ENCODE measurements around the gene BCL3. TPM values are rescaled to one million over a fixed set of nuclear protein-coding genes. Genes with fewer than 3 reads are reported as not detected.
"Not testable (repeated sequence)": the region's sequence is repeated elsewhere in the genome, so short reads cannot be mapped to it uniquely, and the experiment has no call there.

The BCL3 gene
- total and polyA plus RNA-seq, 2 donors, result 2.9 to 62.9 TPM

GRCh38 chr19:44718441-44719261 lies 29.9 kb upstream of the BCL3 start:
- no peak for DNase-seq (ENCODE audit: low read depth in 6 of 9, low spot score in 9 of 9)
- WGBS, result 78% methylated on average over 11 of the region's 11 CpGs
- Histone ChIP-seq H3K27ac (ENCODE audit: low read depth in 1 of 2, low read length in 1 of 2) (peak overlapping the region in 1 of 2 donors; percentile 25), H3K4me1 (ENCODE audit: control insufficient read depth in 2 of 2, insufficient read depth in 2 of 2, low read length in 2 of 2) (peaks cover 0 to 17% of the 10 kb centered on the region in 2 donors), H3K4me3 (ENCODE audit: low read length in 2 of 2) (no peak overlapping the region), H3K36me3 (ENCODE audit: control insufficient read depth in 2 of 2, insufficient read depth in 2 of 2, low read length in 1 of 2) (no peaks in the 10 kb centered on the region), H3K27me3 (ENCODE audit: control insufficient read depth in 2 of 2, insufficient read depth in 1 of 2, low read length in 1 of 2) (no peaks in the 10 kb centered on the region), H3K9me3 (ENCODE audit: control insufficient read depth in 2 of 2, insufficient read depth in 1 of 2, low read length in 1 of 2) (peaks cover 0 to 13% of the 10 kb centered on the region in 2 donors)

GRCh38 chr19:44719262-44719701 lies 29.2 kb upstream of the BCL3 start:
- H3K9me3 ChIP-seq (ENCODE audit: control insufficient read depth in 2 of 2, insufficient read depth in 1 of 2, low read length in 1 of 2), result peaks cover 0 to 13% of the 10 kb centered on the region in 2 donors
- peaks cover 0 to 23% of the 10 kb centered on the region in 2 donors for H3K4me1 ChIP-seq (ENCODE audit: control insufficient read depth in 2 of 2, insufficient read depth in 2 of 2, low read length in 2 of 2)
- H3K27me3 ChIP-seq (ENCODE audit: control insufficient read depth in 2 of 2, insufficient read depth in 1 of 2, low read length in 1 of 2), result no peaks in the 10 kb centered on the region
- no peak overlapping the region for H3K27ac ChIP-seq (ENCODE audit: low read depth in 1 of 2, low read length in 1 of 2)
- DNase-seq (ENCODE audit: low read depth in 6 of 9, low spot score in 9 of 9), result no peak
- no peaks in the 10 kb centered on the region for H3K36me3 ChIP-seq (ENCODE audit: control insufficient read depth in 2 of 2, insufficient read depth in 2 of 2, low read length in 1 of 2)
- H3K4me3 ChIP-seq (ENCODE audit: low read length in 2 of 2), result no peak overlapping the region
- 93% methylated on average over 8 of the region's 8 CpGs for WGBS

- H3K4me1 ChIP-seq (ENCODE audit: control insufficient read depth in 2 of 2, insufficient read depth in 2 of 2, low read length in 2 of 2), result peaks cover 0 to 23% of the 10 kb centered on the region in 2 donors
- DNase-seq (ENCODE audit: low read depth in 6 of 9, low spot score in 9 of 9); H3K27me3 ChIP-seq (ENCODE audit: control insufficient read depth in 2 of 2, insufficient read depth in 1 of 2, low read length in 1 of 2); H3K27ac ChIP-seq (ENCODE audit: low read depth in 1 of 2, low read length in 1 of 2); H3K4me3 ChIP-seq (ENCODE audit: low read length in 2 of 2); H3K9me3 ChIP-seq (ENCODE audit: control insufficient read depth in 2 of 2, insufficient read depth in 1 of 2, low read length in 1 of 2); H3K36me3 ChIP-seq (ENCODE audit: control insufficient read depth in 2 of 2, insufficient read depth in 2 of 2, low read length in 1 of 2): not testable (repeated sequence)
- 98% methylated on average over 9 of the region's 9 CpGs for WGBS
These were observed 28.1 kb upstream of the BCL3 start for GRCh38 chr19:44720396-44720795.

- H3K36me3 ChIP-seq (ENCODE audit: control insufficient read depth in 2 of 2, insufficient read depth in 2 of 2, low read length in 1 of 2), result no peaks in the 10 kb centered on the region
These were observed 27.6 kb upstream of the BCL3 start for GRCh38 chr19:44720945-44721344.

GRCh38 chr19:44721369-44721768 lies 27.1 kb upstream of the BCL3 start:
- not testable (repeated sequence) for H3K36me3 ChIP-seq (ENCODE audit: control insufficient read depth in 2 of 2, insufficient read depth in 2 of 2, low read length in 1 of 2); H3K27ac ChIP-seq (ENCODE audit: low read depth in 1 of 2, low read length in 1 of 2); H3K4me3 ChIP-seq (ENCODE audit: low read length in 2 of 2); H3K9me3 ChIP-seq (ENCODE audit: control insufficient read depth in 2 of 2, insufficient read depth in 1 of 2, low read length in 1 of 2); DNase-seq (ENCODE audit: low read depth in 6 of 9, low spot score in 9 of 9); H3K27me3 ChIP-seq (ENCODE audit: control insufficient read depth in 2 of 2, insufficient read depth in 1 of 2, low read length in 1 of 2)
- peaks cover 0 to 23% of the 10 kb centered on the region in 2 donors for H3K4me1 ChIP-seq (ENCODE audit: control insufficient read depth in 2 of 2, insufficient read depth in 2 of 2, low read length in 2 of 2)
- 89% methylated on average over 5 of the region's 5 CpGs for WGBS

More at GRCh38 chr19:44720945-44721344, 27.6 kb upstream of the BCL3 start:
- 94% methylated on average over 6 of the region's 6 CpGs for WGBS
- no peak for DNase-seq (ENCODE audit: low read depth in 6 of 9, low spot score in 9 of 9)
- Histone ChIP-seq H3K9me3 (ENCODE audit: control insufficient read depth in 2 of 2, insufficient read depth in 1 of 2, low read length in 1 of 2) (peaks cover 0 to under 1% of the 10 kb centered on the region in 2 donors), H3K27ac (ENCODE audit: low read depth in 1 of 2, low read length in 1 of 2) (no peak overlapping the region), H3K4me3 (ENCODE audit: low read length in 2 of 2) (no peak overlapping the region), H3K4me1 (ENCODE audit: control insufficient read depth in 2 of 2, insufficient read depth in 2 of 2, low read length in 2 of 2) (peaks cover 0 to 23% of the 10 kb centered on the region in 2 donors), H3K27me3 (ENCODE audit: control insufficient read depth in 2 of 2, insufficient read depth in 1 of 2, low read length in 1 of 2) (peaks cover 0 to 6% of the 10 kb centered on the region in 2 donors)

GRCh38 chr19:44722131-44723121 lies 26.1 kb upstream of the BCL3 start:
- H3K9me3 ChIP-seq (ENCODE audit: control insufficient read depth in 2 of 2, insufficient read depth in 1 of 2, low read length in 1 of 2), result no peaks in the 10 kb centered on the region
- H3K27me3 ChIP-seq (ENCODE audit: control insufficient read depth in 2 of 2, insufficient read depth in 1 of 2, low read length in 1 of 2), result peaks cover 0 to 6% of the 10 kb centered on the region in 2 donors
- no peak overlapping the region for H3K27ac ChIP-seq (ENCODE audit: low read depth in 1 of 2, low read length in 1 of 2)
- peaks cover 0 to 23% of the 10 kb centered on the region in 2 donors for H3K4me1 ChIP-seq (ENCODE audit: control insufficient read depth in 2 of 2, insufficient read depth in 2 of 2, low read length in 2 of 2)
- WGBS, result 19% methylated on average over 21 of the region's 21 CpGs
- DNase-seq (ENCODE audit: low read depth in 6 of 9, low spot score in 9 of 9), result peak in 2 of 9 donors; percentile 25 to 49
- H3K36me3 ChIP-seq (ENCODE audit: control insufficient read depth in 2 of 2, insufficient read depth in 2 of 2, low read length in 1 of 2), result no peaks in the 10 kb centered on the region
- no peak overlapping the region for H3K4me3 ChIP-seq (ENCODE audit: low read length in 2 of 2)

GRCh38 chr19:44723299-44723951 lies 25.1 kb upstream of the BCL3 start:
- no peak overlapping the region for H3K27ac ChIP-seq (ENCODE audit: low read depth in 1 of 2, low read length in 1 of 2)
- H3K27me3 ChIP-seq (ENCODE audit: control insufficient read depth in 2 of 2, insufficient read depth in 1 of 2, low read length in 1 of 2), result peaks cover 0 to 6% of the 10 kb centered on the region in 2 donors
- DNase-seq (ENCODE audit: low read depth in 6 of 9, low spot score in 9 of 9), result no peak
- no peaks in the 10 kb centered on the region for H3K36me3 ChIP-seq (ENCODE audit: control insufficient read depth in 2 of 2, insufficient read depth in 2 of 2, low read length in 1 of 2)
- peaks cover 0 to 23% of the 10 kb centered on the region in 2 donors for H3K4me1 ChIP-seq (ENCODE audit: control insufficient read depth in 2 of 2, insufficient read depth in 2 of 2, low read length in 2 of 2)
- no peak overlapping the region for H3K4me3 ChIP-seq (ENCODE audit: low read length in 2 of 2)
- WGBS, result 74% methylated on average over 10 of the region's 10 CpGs
- H3K9me3 ChIP-seq (ENCODE audit: control insufficient read depth in 2 of 2, insufficient read depth in 1 of 2, low read length in 1 of 2), result no peaks in the 10 kb centered on the region

GRCh38 chr19:44723952-44724319 lies 24.6 kb upstream of the BCL3 start:
- Histone ChIP-seq H3K4me3 (ENCODE audit: low read length in 2 of 2) (no peak overlapping the region), H3K27ac (ENCODE audit: low read depth in 1 of 2, low read length in 1 of 2) (no peak overlapping the region), H3K4me1 (ENCODE audit: control insufficient read depth in 2 of 2, insufficient read depth in 2 of 2, low read length in 2 of 2) (peaks cover 0 to 22% of the 10 kb centered on the region in 2 donors), H3K27me3 (ENCODE audit: control insufficient read depth in 2 of 2, insufficient read depth in 1 of 2, low read length in 1 of 2) (peaks cover 0 to 6% of the 10 kb centered on the region in 2 donors), H3K36me3 (ENCODE audit: control insufficient read depth in 2 of 2, insufficient read depth in 2 of 2, low read length in 1 of 2) (no peaks in the 10 kb centered on the region), H3K9me3 (ENCODE audit: control insufficient read depth in 2 of 2, insufficient read depth in 1 of 2, low read length in 1 of 2) (no peaks in the 10 kb centered on the region)
- 27% methylated on average over 7 of the region's 7 CpGs for WGBS
- peak in 8 of 9 donors; percentile 49 to 82 (median 64) for DNase-seq (ENCODE audit: low read depth in 6 of 9, low spot score in 9 of 9)

Measured in thymus (tissue), 11 donors.